Activated CD8-positive, alpha-beta memory T cell treated with anti-CD3 and anti-CD28 coated beads for 1 hour (primary cell): ENCODE data around the gene LAP3.

Experiments used
- DNase-seq, 2 donors: peaks; one replicate each; pipeline ENCODE4 v3.0.0-alpha.2; 2020; ENCODE audit warnings: low read depth in 1 of 2; ENCODE audit errors: extremely low read depth in 1 of 2

The LAP3 gene

DNA sequence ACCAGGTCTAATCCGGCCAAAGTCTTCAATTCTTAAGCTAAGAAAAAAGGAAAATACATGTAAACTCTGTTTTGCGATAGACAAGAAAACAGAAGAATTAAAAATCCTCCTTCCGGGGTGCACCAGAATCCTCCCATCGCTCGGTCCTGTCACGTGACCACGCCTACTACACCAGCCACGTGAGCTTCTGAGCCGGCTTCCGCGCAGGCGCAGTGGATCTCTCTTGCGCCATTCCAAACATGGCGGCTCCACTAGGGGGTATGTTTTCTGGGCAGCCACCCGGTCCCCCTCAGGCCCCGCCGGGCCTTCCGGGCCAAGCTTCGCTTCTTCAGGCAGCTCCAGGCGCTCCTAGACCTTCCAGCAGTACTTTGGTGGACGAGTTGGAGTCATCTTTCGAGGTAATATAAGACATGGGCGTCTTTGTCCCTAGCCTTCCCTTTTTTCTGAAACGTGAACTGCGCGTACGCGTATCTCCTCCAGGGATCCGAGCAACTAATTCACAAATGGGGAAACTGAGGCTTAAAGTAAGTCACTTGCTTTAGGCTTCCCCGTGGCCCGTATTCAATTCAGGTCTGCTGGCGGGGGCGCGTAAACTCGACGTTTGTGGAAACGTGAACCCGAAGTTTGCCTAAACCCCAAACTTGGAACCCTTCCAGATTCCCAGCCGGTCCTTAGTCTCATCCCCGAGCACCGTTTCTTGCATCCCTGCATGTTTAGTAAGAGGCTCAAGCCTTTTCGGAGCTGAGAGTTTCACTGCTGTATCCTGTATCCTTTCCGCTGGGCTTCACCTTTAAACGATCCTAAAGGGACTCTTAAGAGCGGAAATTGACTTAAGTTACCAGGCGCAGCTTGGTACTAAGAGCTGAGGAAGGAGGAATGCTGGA lies 37.7 kb downstream of the LAP3 start, which contains the start of gene MED28:
MED28 (plus strand) TSS at position 226 of the 884 bp plus-strand sequence; CDS start at position 240, 14 bp downstream.
- peak; percentile 90 to 91 for DNase-seq

DNA sequence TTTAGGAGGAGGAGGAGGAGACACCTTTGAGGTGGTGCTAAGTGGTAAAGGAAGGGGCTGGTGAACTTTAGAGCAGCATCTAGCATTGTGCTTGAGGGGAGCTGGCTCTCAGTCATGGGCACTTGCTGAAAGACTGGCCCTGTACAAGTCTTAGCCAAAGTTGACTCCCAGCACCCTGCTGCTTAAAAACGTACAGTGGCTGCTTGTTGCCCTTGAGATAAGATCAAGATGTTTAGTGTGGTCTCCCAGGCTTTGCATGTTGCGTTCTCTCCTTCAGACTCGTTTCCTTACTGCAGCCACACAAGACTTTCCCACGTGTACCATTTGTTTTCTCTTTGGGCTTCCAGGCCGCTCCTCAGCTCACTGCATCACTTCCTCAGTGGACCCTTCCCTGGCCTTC lies 39.3 kb downstream of the LAP3 start:
- no peak for DNase-seq

DNA sequence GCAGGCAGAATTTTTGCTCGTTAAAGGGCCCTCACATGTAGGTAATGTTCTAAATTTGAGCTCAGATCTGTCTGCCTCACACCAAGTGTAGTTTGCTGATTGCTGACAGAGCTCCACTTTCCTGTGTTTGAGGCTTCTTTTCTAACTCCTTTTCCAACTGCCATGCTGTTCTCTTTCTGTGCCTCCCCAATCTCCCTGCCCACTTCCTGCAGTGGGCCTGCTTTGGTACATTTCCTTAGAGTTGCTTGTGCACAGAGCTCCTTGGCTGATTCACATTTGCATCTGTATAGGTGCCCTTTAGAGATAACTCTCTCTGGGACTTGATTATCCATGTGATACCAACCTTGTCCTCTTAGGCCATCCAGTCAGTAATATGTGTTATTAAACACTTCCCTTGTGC lies 41.9 kb downstream of the LAP3 start:
- DNase-seq: no peak

DNA sequence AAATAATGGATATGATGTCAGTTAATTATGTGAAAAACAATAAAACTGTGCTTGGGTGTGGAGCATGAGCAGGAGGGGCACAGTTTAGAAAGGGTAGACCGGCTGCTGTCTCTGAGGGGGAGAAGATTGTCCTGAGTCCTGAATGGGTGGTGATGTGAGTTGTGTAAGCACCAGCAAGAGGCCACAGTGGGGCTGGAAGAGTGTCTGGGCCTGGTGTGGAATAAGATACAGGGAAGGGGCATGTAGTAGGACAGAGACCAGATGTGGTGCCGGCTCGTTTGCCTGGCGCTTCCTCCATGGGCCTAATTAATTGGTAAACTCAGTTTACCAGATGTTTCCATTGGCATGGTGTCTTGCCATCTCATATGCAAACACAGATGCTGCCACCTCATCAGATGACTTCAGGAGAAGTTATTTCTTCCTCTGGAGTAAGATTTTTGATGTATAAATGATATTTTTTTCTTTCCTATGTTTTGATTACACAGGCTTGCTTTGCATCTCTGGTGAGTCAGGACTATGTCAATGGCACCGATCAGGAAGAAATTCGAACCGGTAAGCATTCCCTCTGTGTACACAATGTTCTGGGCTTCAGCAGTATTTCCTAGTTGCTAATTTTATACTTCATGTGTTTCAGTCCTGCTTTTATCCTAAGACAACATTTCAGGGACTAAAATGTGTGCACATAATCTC lies 42.6 kb downstream of the LAP3 start:
- DNase-seq: no peak

DNA sequence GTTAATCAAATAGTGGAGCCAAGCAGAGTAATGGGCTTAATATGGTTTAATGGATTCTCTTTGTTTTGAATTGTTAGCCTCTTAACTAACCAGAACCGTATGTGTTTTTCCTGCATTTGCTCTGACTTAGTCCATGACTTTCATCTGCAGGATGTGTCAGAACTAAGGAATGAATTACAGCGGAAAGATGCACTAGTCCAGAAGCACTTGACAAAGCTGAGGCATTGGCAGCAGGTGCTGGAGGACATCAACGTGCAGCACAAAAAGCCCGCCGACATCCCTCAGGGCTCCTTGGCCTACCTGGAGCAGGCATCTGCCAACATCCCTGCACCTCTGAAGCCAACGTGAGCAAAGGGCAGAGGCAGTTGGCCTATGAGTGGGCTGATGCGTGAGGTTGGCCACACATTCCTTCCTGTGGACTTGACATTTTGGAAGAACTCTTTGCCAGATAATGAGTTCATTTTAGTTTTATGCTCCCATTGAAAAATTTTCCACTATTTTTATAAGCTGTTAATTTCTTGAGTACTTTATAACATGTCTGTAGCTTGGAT lies 46.5 kb downstream of the LAP3 start:
- no peak for DNase-seq

DNA sequence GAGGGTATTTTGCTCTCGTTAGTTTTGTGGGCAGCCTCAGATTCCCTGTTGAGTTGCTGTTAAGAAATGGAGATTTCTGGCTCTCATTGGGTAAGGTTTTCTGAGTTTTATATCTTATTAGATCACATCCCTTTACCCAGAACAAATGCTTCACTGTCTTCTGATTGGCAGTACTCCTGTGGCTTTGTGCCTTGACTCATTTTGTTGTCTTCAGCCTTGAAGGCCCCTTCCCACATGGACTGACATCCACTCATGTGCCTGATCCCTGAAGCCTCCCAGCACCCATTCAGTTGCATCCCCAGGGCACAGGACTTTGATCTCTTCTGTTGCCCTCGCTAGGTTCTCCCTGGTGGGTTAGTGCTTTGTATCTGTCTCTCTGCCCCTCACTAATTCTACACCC lies 47.8 kb downstream of the LAP3 start:
- DNase-seq: no peak

DNA sequence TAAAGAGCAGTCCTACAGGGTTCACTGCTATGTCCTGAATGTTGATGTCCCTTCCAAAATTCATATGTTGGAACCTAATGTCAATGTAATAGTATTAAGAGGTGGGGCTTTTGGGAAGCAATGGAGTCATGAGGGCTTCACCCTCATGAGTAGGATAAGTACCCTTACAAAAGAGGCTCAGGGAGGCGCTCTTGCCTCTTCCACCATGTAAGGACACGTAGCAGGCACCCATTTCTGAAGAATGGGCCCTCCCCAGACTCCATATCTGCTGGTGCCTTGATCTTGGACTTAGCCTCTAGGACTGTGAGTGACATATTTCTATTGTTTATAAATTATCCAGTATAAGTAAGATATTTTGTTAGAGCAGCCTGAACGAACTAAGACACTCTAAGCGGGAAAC lies 53.2 kb downstream of the LAP3 start:
- DNase-seq: no peak

DNA sequence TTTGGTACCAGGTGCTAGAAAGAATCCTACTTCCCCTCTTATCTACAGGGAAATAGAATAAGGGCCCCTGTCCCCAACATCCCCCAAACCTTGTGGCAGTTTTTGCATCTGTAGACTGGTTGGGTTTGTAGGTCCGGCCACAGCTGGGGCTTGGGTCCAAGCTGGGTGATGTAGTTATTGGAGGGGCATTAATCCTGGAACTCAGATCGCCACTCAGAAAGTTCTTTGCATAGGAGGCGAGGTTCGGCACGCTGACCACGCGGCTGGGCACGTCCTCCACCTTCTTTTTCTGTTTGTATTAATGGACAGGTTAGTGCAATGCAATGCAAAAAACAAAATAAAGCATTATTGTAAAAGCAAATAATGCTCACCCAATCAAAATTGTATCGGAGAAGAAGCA lies 56.6 kb downstream of the LAP3 start:
- DNase-seq: no peak

DNA sequence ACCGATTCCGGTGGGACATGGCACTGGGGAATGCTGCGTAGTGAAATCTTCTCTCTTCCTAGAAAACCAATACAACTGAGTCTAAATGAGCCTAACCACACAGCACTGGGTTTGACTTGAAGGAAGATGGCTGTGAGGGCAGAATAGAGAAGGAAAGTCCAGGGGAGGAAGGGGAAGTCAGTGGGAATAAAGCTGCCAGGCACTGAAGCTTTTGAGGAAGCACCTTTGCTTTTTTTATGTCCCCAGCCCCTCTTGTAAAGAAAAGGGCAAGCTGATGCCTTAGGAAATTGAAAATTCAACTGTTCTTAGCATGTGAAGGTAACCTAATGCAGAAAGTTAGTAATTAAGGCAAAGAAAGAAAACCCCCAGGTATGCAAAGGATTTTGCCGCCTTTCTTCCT lies 58.1 kb downstream of the LAP3 start:
- no peak for DNase-seq

DNA sequence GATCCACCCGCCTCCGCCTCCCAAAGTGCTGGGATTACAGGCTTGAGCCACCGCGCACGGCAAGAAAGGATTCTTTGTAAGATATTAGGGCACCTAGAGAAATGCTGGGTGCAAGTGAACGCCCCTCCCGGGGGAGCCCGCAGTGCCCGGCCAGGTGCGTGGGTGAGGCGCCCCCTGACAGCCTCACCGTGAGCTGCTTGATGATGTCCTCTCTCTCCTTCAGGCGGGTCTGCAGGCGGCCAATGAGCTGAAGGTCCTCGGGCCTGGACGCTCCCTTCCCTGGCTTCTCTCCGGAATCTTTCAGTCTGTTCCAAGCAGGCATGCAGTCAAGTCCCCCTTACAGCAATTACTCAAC lies 59.3 kb downstream of the LAP3 start:
- DNase-seq: no peak

DNA sequence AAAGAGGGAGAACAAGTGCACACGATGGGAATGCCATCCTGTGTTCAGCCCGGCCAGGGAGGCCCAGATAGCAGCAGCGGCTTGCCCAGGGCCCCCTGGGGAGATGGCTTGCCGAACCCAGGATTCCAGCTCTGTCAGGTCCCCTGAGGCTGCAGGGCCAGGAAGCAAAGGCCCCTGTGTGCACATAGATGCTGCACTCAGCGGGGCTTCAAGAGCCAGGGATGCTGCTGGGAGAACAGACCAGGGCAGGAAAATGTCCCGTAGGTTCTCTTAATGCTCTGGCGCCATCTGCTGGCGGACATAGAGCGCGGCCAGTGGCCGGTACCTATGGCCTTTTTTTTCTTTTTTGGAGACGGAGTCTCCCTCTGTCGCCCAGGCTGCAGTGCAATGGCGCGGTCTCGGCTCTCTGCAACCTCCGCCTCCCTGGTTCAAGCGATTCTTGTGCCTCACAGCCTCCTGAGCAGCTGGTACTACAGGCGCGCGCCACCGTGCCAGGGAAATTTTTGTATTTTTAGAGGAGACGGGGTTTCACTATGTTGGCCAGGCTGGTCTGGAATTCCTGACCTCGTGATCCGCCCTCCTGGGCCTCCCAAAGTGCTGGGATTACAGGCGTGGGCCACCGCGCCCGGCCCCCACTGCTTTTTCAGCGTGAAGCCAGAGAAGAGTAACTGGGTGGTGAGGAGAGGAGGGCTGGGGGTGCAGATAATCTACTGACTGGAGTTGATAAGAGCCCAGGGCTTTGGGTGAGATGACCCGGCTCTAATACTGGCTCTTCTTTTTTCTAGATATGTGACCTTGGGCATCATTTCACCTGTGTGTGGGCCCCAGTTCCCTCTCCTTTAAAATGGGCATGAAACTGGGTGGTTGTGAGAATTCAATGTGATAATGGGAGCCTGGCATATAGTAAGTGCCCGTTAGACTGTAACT lies 60.0 kb downstream of the LAP3 start:
- DNase-seq: peak; percentile 38 to 60

DNA sequence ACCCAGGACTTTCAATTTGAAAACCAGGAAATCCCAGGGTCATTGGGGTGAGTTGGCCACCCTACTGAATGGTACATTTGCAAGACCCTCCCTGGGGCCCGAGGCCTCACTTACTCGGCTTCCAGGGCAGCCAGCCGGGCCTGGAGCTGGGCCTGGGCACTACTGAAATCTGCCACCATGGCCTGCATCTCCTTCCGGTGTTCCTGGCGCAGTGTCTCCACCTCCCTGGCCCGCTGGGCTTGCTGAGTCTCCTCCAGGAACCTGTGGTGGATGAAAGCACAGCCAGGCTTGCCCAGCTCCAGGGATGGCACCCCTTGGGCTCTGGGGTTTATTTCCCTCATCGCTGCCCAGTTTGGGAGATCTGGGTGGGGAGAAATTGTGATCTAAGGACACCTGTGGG lies 62.1 kb downstream of the LAP3 start:
- no peak for DNase-seq

DNA sequence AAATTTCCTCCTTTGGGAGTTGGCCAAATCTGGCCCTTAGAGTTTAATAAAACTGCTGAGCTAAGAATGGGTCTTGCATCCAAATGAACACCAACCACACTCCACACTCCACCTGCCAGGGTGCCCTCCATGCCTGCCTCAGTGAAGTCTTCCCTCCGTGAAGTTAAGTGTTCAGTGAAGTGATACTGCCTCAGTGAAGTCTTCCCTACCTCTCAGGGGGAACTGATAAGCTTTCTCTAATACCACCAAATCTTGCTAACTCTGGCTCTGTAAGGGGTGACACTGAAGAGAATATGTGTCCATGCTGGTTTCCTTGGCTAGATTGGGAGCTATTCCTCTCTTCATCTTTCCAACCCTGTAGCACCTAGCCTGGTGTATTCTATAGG lies 65.4 kb downstream of the LAP3 start:
- DNase-seq: no peak

DNA sequence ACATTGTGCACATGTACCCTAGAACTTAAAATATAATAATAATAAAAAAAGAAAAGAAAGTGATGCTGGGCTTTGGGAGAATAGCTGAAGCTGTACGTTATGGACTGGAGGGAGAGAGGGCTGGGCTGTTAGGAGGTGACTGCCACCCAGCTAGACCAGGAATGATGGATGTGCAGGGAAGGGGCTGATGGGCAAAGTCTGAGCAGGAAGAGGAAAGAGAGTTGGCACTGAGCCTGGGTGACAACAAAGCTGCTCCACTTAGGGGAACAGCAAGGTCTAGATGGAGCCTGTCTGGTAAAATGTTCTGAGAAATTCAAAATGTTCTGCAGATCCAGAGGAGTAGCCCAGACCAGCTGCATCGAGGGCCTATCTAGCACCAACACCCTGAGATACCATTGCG lies 69.7 kb downstream of the LAP3 start:
- no peak for DNase-seq

DNA sequence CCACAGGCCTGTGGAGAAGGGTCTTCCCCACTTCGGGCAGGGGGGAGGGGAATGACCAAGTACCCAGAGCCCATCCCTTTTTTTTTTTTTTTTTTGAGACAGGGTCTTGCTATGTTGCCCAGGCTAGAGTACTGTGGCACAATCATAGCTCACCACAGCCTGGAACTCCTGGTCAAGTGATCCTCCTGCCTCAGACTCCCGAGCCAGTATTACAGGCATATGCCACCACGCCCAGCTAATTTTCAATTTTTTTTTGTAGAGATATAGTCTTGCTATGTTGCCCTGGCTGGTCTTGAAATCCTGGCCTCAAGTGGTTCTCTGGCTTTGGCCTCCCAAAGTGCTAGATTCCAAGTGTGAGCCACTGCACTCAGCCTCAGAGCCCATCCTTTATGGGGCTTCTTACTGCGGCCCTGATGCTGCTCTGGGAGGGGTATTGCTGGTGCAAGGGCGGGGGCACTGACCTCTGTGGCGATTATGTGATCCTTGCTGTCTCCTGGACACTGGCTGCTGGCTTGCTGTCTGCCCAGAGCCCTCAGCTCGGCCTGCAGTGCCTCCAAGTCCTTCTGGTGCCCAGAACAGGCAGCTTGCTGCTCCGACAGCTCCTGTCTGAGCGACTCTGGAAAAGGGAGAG lies 70.3 kb downstream of the LAP3 start:
- no peak for DNase-seq

DNA sequence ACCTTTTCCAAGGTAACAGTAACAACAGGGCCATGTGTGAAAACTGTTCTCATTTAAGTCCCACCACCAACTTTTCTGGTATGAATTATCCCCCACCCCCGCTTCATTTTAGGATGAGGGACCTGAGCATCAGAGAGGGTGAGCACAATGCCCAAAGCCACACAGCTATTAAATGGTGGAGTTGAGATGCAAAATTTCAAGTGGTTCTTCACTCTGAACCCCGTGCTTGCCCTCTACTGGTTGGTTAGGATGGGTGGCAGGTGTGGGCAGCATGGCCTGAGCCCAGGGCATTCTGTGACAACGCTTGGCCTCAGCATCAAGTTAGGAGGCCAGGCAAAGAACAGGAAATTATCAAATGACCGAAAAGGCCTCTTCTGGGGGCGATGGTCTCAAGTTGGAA lies 70.9 kb downstream of the LAP3 start:
- DNase-seq: no peak

DNA sequence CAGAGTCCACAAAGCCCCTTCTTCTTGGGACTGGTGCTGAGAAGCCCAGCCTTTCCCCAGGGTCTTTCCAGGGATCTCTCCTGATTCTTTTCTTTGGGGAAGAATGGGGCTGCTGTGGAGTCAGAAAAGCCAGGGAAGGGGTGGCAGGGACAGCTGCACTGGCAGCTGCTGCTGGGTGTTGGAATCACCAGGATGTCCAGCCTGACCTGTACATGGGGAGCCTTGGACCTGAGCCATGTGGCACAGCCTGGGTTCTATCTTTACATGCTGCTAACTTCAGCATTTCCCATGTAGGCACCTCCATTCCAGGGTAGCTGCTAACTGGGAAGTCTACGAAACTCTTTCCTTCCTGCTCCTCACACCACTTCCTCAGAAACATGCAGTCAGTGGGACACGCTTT lies 73.4 kb downstream of the LAP3 start:
- no peak for DNase-seq

DNA sequence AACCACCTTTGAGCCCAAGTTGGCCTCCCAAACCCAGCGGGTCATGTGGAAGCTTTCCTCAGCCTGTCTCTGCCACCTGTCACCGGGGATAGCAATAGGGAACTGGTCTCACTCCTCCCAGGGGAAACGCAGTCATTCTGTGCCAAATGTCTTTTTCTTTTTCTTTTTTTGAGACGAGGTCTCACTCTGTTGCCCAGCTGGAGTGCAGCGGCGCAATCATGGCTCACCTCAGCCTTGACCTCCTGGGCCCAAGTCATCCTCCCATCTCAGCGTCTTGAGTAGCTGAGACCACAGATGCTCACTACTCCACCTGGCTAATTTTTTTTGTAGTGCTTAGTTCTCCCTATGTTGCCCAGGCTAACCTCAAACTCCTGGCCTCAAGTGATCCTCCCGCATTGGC lies 77.7 kb downstream of the LAP3 start:
- DNase-seq: no peak

DNA sequence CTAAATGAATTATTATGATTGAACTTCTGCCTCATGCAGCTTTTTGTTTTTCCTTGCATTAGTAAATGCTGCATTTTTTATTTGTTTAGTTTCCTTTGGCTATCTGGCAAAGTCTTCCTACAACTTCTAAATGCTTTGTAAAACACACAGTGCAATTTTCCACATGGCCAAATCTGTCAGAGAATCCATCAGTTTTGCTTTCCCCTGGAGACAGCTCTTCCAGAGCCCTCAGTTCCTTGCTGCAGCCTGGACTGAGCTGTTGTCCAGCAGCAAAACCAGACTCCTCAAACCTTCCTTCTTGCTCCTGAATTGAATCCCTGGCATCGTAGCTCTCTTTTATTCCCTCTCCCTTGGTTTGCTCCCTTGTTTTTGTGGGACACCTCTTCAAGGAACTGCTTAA lies 80.1 kb downstream of the LAP3 start:
- DNase-seq: no peak
